K562 (cell line): ENCODE measurements around the gene PGP. TPM values are rescaled to one million over a fixed set of nuclear protein-coding genes. Genes with fewer than 3 reads are reported as not detected.

Source experiments
- CHD7 ChIP-seq: fragments of 200-600 bp; sonication (generic); IDR thresholded peaks from one replicate; pipeline ENCODE4 v1.6.1; 2012; ENCODE audit warnings: mild to moderate bottlenecking, low read depth, low read length, inconsistent platforms
- SIRT6 ChIP-seq: IDR thresholded peaks from one replicate; pipeline ENCODE4 v1.6.1; 2012; ENCODE audit warnings: low read depth, mild to moderate bottlenecking, control low read depth, inconsistent platforms, low read length, moderate library complexity
- polyA plus RNA-seq, 8 experiments: library from polyadenylated mRNA; depleted of rRNA in 4 of 8; stranded (reverse) in 5 of 8; unstranded in 3 of 8; fragments of >200 nt; fragmentation: Nextera tagmentation in 2 of 8; fragmentation: Illumina TruSeq in 1 of 8; extraction: Ambion mirVana in 2 of 8; extraction: Trizol in 1 of 8; gene quantifications; 2 replicates each; pipeline versions ENCODE4 v1.2.1 to v1.2.3, GENCODE V29; 2011 to 2014; ENCODE audit warnings: inconsistent platforms in 1 of 8, missing spikeins in 1 of 8
- total RNA-seq, 7 experiments: library from RNA; depleted of rRNA in 6 of 7; stranded (reverse); fragments of >200 nt in 6 of 7; fragmentation: Illumina TruSeq in 2 of 7; extraction: Trizol in 2 of 7; gene quantifications; 2 replicates each; pipeline versions ENCODE4 v1.2.1 to v1.2.3, GENCODE V29; 2011 to 2021; ENCODE audit warnings: low replicate concordance in 1 of 7

PGP gene
- total and polyA plus RNA-seq, 9 of the 15 experiments (the other 6 are each of a cell fraction or from before 2014, with no cell fraction given) = 1.1 to 57.6 (median 19.6) TPM

GRCh38 chr16:2230376-2230775 is 15.7 kb upstream of the PGP start (continued):
- TF ChIP-seq CHD7 (no peak), SIRT6 (no peak)
